C4-2B (cell line): Measurements from ENCODE around the gene ZFAND6.

ENCODE experiments used
- H3K27ac ChIP-seq: fragments of 450-650 bp; 2 replicates; pipeline ENCODE4 v1.5.1; 2017
- CTCF ChIP-seq: fragments of 450-650 bp; conservative IDR thresholded peaks from 2 replicates; pipeline ENCODE4 v1.5.1; 2017; ENCODE audit warnings: mild to moderate bottlenecking
- ZFX ChIP-seq: fragments of 450-650 bp; IDR thresholded peaks from 2 replicates; pipeline ENCODE4 v1.6.1; 2017

Gene ZFAND6

DNA sequence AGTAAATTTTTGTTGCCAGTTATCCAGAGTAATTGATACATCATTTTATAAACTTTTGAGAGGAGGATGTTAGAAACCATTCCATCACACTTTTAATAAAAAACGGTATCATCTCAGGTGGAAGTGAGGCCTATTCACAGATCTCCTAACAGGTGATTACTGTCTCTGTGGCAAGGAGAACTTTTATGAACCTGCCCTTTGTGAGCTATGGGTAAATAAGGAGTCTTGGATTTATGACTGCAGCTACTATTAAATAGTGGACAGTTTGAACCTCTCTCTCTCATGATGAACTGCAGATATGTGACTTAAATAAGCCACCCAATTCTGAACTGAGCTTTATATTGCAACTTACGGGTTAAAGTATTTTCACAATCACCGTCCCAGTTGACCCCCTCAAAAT, 45.7 kb downstream of the ZFAND6 start:
- TF ChIP-seq ZFX (no peak), CTCF (no peak)
- H3K27ac ChIP-seq = no peak overlapping the region

DNA sequence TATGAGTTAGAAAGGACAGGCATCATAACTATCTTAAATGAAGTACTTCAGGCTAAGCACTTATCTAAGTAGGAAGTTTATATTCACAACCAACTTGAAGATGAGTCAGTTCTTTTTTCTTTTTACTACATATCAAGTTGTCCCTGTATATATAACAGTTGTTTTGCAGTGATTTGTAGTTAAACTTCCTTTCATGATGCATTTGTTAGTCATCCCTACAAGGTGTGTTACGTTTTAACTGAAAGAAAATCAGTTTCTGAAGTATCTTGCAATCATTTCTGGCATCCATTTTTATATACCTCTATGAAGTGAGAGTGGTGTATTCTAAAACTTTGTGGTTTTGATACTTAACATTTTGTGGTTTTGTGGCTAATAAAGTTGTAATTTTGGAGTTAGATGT, 46.1 kb downstream of the ZFAND6 start:
- H3K27ac ChIP-seq = no peak overlapping the region
- TF ChIP-seq ZFX = no peak
- TF ChIP-seq CTCF = no peak

DNA sequence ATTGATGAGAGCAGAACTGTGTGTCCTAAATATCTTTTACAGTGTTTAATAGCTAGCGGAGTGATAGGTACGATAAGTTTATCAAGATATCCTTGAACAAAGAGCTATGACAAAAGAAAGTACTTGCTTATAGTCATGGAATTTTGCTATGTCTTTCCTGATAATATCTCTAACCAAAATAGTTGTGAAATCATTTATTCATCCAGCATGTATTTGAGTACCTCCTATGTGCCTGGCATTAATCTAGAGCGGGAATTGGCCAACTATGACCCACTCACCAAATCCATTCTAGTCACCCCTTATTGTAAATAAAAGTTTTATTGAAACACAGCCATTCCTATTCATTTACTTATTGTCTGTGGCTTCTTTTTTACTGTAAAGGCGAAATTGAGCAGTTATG, 46.6 kb downstream of the ZFAND6 start:
- no peak overlapping the region for H3K27ac ChIP-seq
- no peak for TF ChIP-seq CTCF

GRCh38 chr15:80107204-80107603, 47.7 kb downstream of the ZFAND6 start:
- TF ChIP-seq ZFX (no peak), CTCF (no peak)
- H3K27ac ChIP-seq = no peak overlapping the region

GRCh38 chr15:80107774-80108173, 48.3 kb downstream of the ZFAND6 start:
- H3K27ac ChIP-seq = no peak overlapping the region
- TF ChIP-seq CTCF (no peak), ZFX (no peak)

DNA sequence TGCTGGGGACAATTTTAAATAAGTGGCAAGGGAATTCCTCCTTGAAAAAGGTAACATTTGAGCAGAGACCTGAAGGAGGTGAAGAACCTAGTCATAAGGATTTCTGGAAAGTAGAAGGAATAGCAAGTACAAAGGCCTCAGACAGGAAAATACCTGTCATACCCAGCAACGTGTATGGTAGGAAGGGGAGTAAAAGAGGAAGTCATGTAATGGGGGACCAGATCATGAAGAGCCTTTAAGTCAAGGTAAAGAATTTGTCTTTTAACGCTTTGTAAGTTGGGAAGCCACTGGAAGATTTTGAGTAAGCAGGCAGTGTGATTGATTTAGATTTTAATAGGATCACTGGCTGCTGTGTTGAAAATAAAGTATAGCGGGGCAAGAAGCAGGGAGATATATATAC, 49.9 kb downstream of the ZFAND6 start:
- no peak overlapping the region for H3K27ac ChIP-seq
- TF ChIP-seq ZFX (no peak), CTCF (no peak)

GRCh38 chr15:80110920-80111319, 51.4 kb downstream of the ZFAND6 start:
- H3K27ac ChIP-seq = no peak overlapping the region
- TF ChIP-seq ZFX (no peak), CTCF (no peak)
